GM23338 (cell line): ENCODE data around the gene ARL5A. TPM values are rescaled to one million over a fixed set of nuclear protein-coding genes. Genes with fewer than 3 reads are reported as not detected.
A peak's percentile ranks its signal among the peaks of the same experiment; 100 is the strongest.

Source experiments
- ATAC-seq: fragments of 200-7000 bp; cut with Tn5 transposase; 3 replicates; pipeline ENCODE4 v1.9.1; 2020
- DNase-seq: peaks from one replicate; pipeline ENCODE4 v3.0.0-alpha.2; 2015; ENCODE audit warnings: low spot score
- H2AFZ ChIP-seq: fragments of 200-600 bp; sonication (generic); 2 replicates; pipeline ENCODE4 v1.8.0; 2016; ENCODE audit warnings: antibody characterized with exemption, mild to moderate bottlenecking, moderate library complexity
- H3F3A ChIP-seq: fragments of 200-600 bp; sonication (generic); replicated peaks from 2 replicates; pipeline ENCODE4 v1.8.0; 2017; ENCODE audit warnings: antibody characterized with exemption, mixed run types, low read depth
- H3K27ac ChIP-seq: fragments of 200-600 bp; sonication (generic); 2 replicates; pipeline ENCODE4 v1.6.1; 2016; ENCODE audit warnings: low read depth
- H3K27me3 ChIP-seq: fragments of 200-600 bp; sonication (generic); 2 replicates; pipeline ENCODE4 v1.8.0; 2016; ENCODE audit warnings: mild to moderate bottlenecking, mixed run types, moderate library complexity; ENCODE audit not compliant: insufficient read depth
- H3K36me3 ChIP-seq: fragments of 200-600 bp; sonication (generic); 2 replicates; pipeline ENCODE4 v1.8.0; 2016; ENCODE audit warnings: mild to moderate bottlenecking; ENCODE audit not compliant: insufficient read depth
- H3K4me1 ChIP-seq: fragments of 200-600 bp; sonication (generic); 2 replicates; pipeline ENCODE4 v1.8.0; 2016; ENCODE audit warnings: mild to moderate bottlenecking, moderate library complexity; ENCODE audit not compliant: insufficient read depth
- H3K4me2 ChIP-seq: fragments of 200-600 bp; sonication (generic); 2 replicates; pipeline ENCODE4 v1.7.1; 2017; ENCODE audit warnings: mixed run types
- H3K4me3 ChIP-seq: fragments of 200-600 bp; sonication (generic); 2 replicates; pipeline ENCODE4 v1.6.1; 2016; ENCODE audit warnings: mixed run types
- H3K79me2 ChIP-seq: fragments of 200-600 bp; sonication (generic); replicated peaks from 2 replicates; pipeline ENCODE4 v1.8.0; 2017; ENCODE audit warnings: mild to moderate bottlenecking; ENCODE audit not compliant: insufficient read depth
- H3K9me2 ChIP-seq: fragments of 200-600 bp; sonication (generic); 2 replicates; pipeline ENCODE4 v1.8.0; 2017; ENCODE audit not compliant: insufficient read depth
- H4K20me1 ChIP-seq: fragments of 200-600 bp; sonication (generic); replicated peaks from 2 replicates; pipeline ENCODE4 v1.8.0; 2017; ENCODE audit warnings: mild to moderate bottlenecking; ENCODE audit not compliant: insufficient read depth
- H3K27ac Mint-ChIP-seq: 2 replicates; pipeline ENCODE4 v1.8.0; 2020; ENCODE audit warnings: inconsistent platforms, mild to moderate bottlenecking, moderate library complexity, mixed read lengths
- H3K27me3 Mint-ChIP-seq: 3 replicates; pipeline ENCODE4 v1.8.0; 2022; ENCODE audit warnings: low read depth, mild to moderate bottlenecking, moderate library complexity, mixed read lengths, inconsistent platforms; ENCODE audit not compliant: insufficient read depth, poor library complexity
- H3K36me3 Mint-ChIP-seq: 3 replicates; pipeline ENCODE4 v1.8.0; 2021; ENCODE audit warnings: low read depth, mild to moderate bottlenecking, inconsistent platforms, moderate library complexity, mixed read lengths
- H3K4me1 Mint-ChIP-seq: 3 replicates; pipeline ENCODE4 v1.8.0; 2020; ENCODE audit warnings: mild to moderate bottlenecking, inconsistent platforms, mixed read lengths
- H3K4me3 Mint-ChIP-seq: 3 replicates; pipeline ENCODE4 v1.8.0; 2021; ENCODE audit warnings: moderate library complexity, mild to moderate bottlenecking, inconsistent platforms, mixed read lengths
- H3K9me3 Mint-ChIP-seq: 3 replicates; pipeline ENCODE4 v1.8.0; 2020; ENCODE audit warnings: moderate library complexity, mild to moderate bottlenecking, inconsistent platforms, mixed read lengths
- CREB1 ChIP-seq: fragments of 250-450 bp; sonication (Bioruptor Pico); IDR thresholded peaks from 2 replicates; pipeline ENCODE4 v1.5.0; 2020; ENCODE audit warnings: low read depth, mild to moderate bottlenecking, moderate library complexity
- EZH2 ChIP-seq: fragments of 200-600 bp; sonication (generic); IDR thresholded peaks from one replicate; pipeline ENCODE4 v1.8.0; 2017; ENCODE audit warnings: antibody characterized with exemption, mild to moderate bottlenecking, low read depth; ENCODE audit not compliant: unreplicated experiment
- JUNB ChIP-seq: IDR thresholded peaks from one replicate; pipeline ENCODE4 v1.6.1; 2016; ENCODE audit warnings: antibody characterized with exemption; ENCODE audit not compliant: unreplicated experiment
- ZNF331 ChIP-seq: fragments of 250-450 bp; sonication (Bioruptor Pico); IDR thresholded peaks from 2 replicates; pipeline ENCODE4 v1.5.0; 2020; ENCODE audit warnings: low read depth, mild to moderate bottlenecking, moderate library complexity
- polyA plus RNA-seq: library from polyadenylated mRNA; unstranded; fragments of >200 nt; fragmentation: Nextera tagmentation; extraction: Ambion mirVana; gene quantifications from 2 replicates; pipeline ENCODE4 v1.2.1, GENCODE V29; 2016
- total RNA-seq: library from RNA; depleted of rRNA; stranded (reverse); fragments of >200 nt; shearing (Covaris generic); gene quantifications from 2 replicates; pipeline ENCODE4 v1.2.3, GENCODE V29; 2014
- TF ChIP-seq, protein P1 (sequence below): fragments of 250-450 bp; sonication (Bioruptor Pico); IDR thresholded peaks from 2 replicates; pipeline ENCODE4 v1.5.0; 2020; ENCODE audit warnings: mild to moderate bottlenecking, moderate library complexity
- TF ChIP-seq, protein P2 (sequence below), 2 experiments: fragments of 200-600 bp in 1 of 2; sonication (generic) in 1 of 2; conservative IDR thresholded peaks; 2 replicates each; pipeline versions ENCODE4 v1.5.1 to v1.6.1; 2016 to 2017; ENCODE audit warnings: antibody characterized with exemption in 2 of 2, low read depth in 2 of 2, mild to moderate bottlenecking in 2 of 2, moderate library complexity in 1 of 2

ARL5A gene
- total and polyA plus RNA-seq, 2 experiments from 2014 or later: 26.8 to 104 TPM

DNA sequence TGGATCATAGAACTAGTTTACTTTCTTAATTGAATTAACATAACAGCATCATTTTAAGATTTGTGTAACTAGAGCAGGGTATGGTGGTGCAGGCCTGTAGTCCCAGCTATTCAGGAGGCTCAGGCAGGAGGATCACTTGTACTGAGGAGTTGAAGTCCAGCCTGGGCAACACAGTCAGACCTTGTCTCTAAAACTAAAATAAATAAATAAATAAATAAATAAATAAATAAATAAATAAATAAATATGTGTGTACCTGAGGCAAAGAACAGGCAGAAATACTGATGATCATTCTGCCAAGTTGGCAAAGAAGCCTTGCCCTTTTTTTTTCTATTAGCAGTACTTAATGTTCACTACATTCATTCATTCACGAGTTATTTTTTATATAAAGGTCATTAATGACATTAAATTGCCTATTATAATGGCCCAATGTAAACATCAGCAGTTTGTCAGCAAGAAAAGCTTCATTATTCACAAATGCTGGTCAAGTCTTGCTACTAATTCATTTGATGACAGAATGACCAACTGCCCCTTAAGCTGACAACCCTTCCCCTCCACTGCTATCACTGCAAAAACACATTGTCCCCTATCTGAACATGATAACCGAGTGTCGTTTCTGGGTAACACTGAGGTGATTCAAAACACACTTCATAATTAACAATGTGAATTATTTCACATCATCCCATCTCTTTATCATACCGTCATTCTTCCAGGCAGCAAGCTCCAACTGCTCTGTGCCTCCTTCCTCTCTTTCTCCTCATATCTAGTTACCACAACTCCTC, 39.0 kb downstream of the ARL5A start (continued):
- TF ChIP-seq, protein P1, sequence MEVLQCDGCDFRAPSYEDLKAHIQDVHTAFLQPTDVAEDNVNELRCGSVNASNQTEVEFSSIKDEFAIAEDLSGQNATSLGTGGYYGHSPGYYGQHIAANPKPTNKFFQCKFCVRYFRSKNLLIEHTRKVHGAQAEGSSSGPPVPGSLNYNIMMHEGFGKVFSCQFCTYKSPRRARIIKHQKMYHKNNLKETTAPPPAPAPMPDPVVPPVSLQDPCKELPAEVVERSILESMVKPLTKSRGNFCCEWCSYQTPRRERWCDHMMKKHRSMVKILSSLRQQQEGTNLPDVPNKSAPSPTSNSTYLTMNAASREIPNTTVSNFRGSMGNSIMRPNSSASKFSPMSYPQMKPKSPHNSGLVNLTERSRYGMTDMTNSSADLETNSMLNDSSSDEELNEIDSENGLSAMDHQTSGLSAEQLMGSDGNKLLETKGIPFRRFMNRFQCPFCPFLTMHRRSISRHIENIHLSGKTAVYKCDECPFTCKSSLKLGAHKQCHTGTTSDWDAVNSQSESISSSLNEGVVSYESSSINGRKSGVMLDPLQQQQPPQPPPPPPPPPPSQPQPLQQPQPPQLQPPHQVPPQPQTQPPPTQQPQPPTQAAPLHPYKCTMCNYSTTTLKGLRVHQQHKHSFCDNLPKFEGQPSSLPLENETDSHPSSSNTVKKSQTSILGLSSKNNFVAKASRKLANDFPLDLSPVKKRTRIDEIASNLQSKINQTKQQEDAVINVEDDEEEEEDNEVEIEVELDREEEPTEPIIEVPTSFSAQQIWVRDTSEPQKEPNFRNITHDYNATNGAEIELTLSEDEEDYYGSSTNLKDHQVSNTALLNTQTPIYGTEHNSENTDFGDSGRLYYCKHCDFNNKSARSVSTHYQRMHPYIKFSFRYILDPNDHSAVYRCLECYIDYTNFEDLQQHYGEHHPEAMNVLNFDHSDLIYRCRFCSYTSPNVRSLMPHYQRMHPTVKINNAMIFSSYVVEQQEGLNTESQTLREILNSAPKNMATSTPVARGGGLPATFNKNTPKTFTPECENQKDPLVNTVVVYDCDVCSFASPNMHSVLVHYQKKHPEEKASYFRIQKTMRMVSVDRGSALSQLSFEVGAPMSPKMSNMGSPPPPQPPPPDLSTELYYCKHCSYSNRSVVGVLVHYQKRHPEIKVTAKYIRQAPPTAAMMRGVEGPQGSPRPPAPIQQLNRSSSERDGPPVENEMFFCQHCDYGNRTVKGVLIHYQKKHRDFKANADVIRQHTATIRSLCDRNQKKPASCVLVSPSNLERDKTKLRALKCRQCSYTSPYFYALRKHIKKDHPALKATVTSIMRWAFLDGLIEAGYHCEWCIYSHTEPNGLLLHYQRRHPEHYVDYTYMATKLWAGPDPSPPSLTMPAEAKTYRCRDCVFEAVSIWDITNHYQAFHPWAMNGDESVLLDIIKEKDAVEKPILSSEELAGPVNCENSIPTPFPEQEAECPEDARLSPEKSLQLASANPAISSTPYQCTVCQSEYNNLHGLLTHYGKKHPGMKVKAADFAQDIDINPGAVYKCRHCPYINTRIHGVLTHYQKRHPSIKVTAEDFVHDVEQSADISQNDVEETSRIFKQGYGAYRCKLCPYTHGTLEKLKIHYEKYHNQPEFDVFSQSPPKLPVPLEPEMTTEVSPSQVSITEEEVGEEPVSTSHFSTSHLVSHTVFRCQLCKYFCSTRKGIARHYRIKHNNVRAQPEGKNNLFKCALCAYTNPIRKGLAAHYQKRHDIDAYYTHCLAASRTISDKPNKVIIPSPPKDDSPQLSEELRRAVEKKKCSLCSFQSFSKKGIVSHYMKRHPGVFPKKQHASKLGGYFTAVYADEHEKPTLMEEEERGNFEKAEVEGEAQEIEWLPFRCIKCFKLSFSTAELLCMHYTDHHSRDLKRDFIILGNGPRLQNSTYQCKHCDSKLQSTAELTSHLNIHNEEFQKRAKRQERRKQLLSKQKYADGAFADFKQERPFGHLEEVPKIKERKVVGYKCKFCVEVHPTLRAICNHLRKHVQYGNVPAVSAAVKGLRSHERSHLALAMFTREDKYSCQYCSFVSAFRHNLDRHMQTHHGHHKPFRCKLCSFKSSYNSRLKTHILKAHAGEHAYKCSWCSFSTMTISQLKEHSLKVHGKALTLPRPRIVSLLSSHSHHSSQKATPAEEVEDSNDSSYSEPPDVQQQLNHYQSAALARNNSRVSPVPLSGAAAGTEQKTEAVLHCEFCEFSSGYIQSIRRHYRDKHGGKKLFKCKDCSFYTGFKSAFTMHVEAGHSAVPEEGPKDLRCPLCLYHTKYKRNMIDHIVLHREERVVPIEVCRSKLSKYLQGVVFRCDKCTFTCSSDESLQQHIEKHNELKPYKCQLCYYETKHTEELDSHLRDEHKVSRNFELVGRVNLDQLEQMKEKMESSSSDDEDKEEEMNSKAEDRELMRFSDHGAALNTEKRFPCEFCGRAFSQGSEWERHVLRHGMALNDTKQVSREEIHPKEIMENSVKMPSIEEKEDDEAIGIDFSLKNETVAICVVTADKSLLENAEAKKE (CRISPR knock-in tag): no peak

DNA sequence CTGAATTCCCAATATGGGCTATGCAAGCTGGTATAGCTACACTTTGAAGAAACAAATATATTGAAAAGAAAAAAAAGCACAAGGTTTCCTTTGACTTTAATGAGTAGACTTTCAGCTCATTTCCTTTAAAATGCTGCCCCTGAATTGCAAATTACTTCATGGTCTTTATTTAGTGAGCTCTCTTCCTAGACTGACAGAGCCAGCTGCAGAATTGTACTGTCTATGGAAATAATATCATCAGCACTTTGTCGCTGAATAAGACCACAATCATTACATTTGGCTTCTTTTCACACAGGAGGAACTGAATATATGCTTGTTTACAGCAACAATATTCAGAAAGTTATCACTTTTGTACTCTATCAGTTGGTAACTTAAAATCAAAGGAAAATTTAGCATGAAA, 41.7 kb downstream of the ARL5A start:
- no peak for ATAC-seq
- no peak overlapping the region for H3K27ac ChIP-seq
- H3K4me1 Mint-ChIP-seq: peaks cover 6% of the 10 kb centered on the region; the same call in 2 of the 3 replicates
- TF ChIP-seq, protein P2, sequence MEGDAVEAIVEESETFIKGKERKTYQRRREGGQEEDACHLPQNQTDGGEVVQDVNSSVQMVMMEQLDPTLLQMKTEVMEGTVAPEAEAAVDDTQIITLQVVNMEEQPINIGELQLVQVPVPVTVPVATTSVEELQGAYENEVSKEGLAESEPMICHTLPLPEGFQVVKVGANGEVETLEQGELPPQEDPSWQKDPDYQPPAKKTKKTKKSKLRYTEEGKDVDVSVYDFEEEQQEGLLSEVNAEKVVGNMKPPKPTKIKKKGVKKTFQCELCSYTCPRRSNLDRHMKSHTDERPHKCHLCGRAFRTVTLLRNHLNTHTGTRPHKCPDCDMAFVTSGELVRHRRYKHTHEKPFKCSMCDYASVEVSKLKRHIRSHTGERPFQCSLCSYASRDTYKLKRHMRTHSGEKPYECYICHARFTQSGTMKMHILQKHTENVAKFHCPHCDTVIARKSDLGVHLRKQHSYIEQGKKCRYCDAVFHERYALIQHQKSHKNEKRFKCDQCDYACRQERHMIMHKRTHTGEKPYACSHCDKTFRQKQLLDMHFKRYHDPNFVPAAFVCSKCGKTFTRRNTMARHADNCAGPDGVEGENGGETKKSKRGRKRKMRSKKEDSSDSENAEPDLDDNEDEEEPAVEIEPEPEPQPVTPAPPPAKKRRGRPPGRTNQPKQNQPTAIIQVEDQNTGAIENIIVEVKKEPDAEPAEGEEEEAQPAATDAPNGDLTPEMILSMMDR (conservative IDR thresholded peaks at IDR 0.05; ENCODE audit: low read depth in 2 of 2): no peak
- TF ChIP-seq EZH2 (no peak), ZNF331 (CRISPR knock-in tag) (no peak), JUNB (no peak), CREB1 (CRISPR knock-in tag) (no peak)
- TF ChIP-seq, protein P1 (CRISPR knock-in tag): no peak

More for the DNA sequence above, 41.7 kb downstream of the ARL5A start:
- no peak overlapping the region for H3K4me3 Mint-ChIP-seq
- H3K4me1 ChIP-seq: peaks cover 8% of the 10 kb centered on the region; the same call in 1 of the 2 replicates
- H3K4me2 ChIP-seq: peak overlapping the region; percentile 1; the same call in 1 of the 2 replicates
- no peak overlapping the region for H2AFZ ChIP-seq
- H3F3A ChIP-seq: no peaks in the 10 kb centered on the region
- no peaks in the 10 kb centered on the region for H3K9me2 ChIP-seq
- H3K4me3 ChIP-seq: no peak overlapping the region
- no peaks in the 10 kb centered on the region for H3K79me2 ChIP-seq
- H3K27ac Mint-ChIP-seq: peak overlapping the region; percentile 79
- no peaks in the 10 kb centered on the region for H3K27me3 Mint-ChIP-seq
- H3K36me3 ChIP-seq: peaks cover 4% of the 10 kb centered on the region; the same call in 1 of the 2 replicates
- no peaks in the 10 kb centered on the region for H4K20me1 ChIP-seq
- no peaks in the 10 kb centered on the region for H3K9me3 Mint-ChIP-seq
- no peaks in the 10 kb centered on the region for H3K27me3 ChIP-seq
- DNase-seq: no peak
- peaks cover 3% of the 10 kb centered on the region for H3K36me3 Mint-ChIP-seq
